Measurements from ENCODE around the gene TRABD2A. TPM values are rescaled to one million over a fixed set of nuclear protein-coding genes. Genes with fewer than 3 reads are reported as not detected.

Gene TRABD2A
- polyA plus RNA-seq, 1 donor = 0.08 TPM

GRCh38 chr2:84904717-84905174 is 23.9 kb upstream of the TRABD2A start:
- no peak for DNase-seq (ENCODE audit: low read depth)

- no peak for DNase-seq (ENCODE audit: low read depth)
Observed at GRCh38 chr2:84904151-84904550, 23.3 kb upstream of the TRABD2A start.

GRCh38 chr2:84902526-84902925 is 21.6 kb upstream of the TRABD2A start:
- DNase-seq (ENCODE audit: low read depth) = no peak

GRCh38 chr2:84901593-84902120 is 20.8 kb upstream of the TRABD2A start:
- no peak for DNase-seq (ENCODE audit: low read depth)

- DNase-seq (ENCODE audit: low read depth) = no peak
Observed at GRCh38 chr2:84900971-84901370, 20.1 kb upstream of the TRABD2A start.

GRCh38 chr2:84899304-84900204 is 18.7 kb upstream of the TRABD2A start:
- no peak for DNase-seq (ENCODE audit: low read depth)

- DNase-seq (ENCODE audit: low read depth) = no peak
Observed at GRCh38 chr2:84897773-84898172, 16.9 kb upstream of the TRABD2A start.

- no peak for DNase-seq (ENCODE audit: low read depth)
Observed at GRCh38 chr2:84896567-84896966, 15.7 kb upstream of the TRABD2A start.

GRCh38 chr2:84894758-84895520 is 14.1 kb upstream of the TRABD2A start:
- DNase-seq (ENCODE audit: low read depth) = no peak

GRCh38 chr2:84894131-84894586 is 13.3 kb upstream of the TRABD2A start:
- no peak for DNase-seq (ENCODE audit: low read depth)

- DNase-seq (ENCODE audit: low read depth) = no peak
Observed at GRCh38 chr2:84891355-84892010, 10.6 kb upstream of the TRABD2A start.

GRCh38 chr2:84889332-84889731 is 8.4 kb upstream of the TRABD2A start:
- DNase-seq (ENCODE audit: low read depth) = no peak

GRCh38 chr2:84888401-84889276 is 7.8 kb upstream of the TRABD2A start:
- DNase-seq (ENCODE audit: low read depth) = no peak

- no peak for DNase-seq (ENCODE audit: low read depth)
Observed at GRCh38 chr2:84886791-84887190, 5.9 kb upstream of the TRABD2A start.

- DNase-seq (ENCODE audit: low read depth) = no peak
Observed at GRCh38 chr2:84885111-84885510, 4.2 kb upstream of the TRABD2A start.

GRCh38 chr2:84884449-84884848 is 3.6 kb upstream of the TRABD2A start:
- DNase-seq (ENCODE audit: low read depth) = no peak

- DNase-seq (ENCODE audit: low read depth) = no peak
Observed at GRCh38 chr2:84882775-84883550, 2.1 kb upstream of the TRABD2A start.

GRCh38 chr2:84882414-84882738 is 1.5 kb upstream of the TRABD2A start:
- DNase-seq (ENCODE audit: low read depth) = no peak

GRCh38 chr2:84881581-84882413 is 913 bp upstream of the TRABD2A start:
- no peak for DNase-seq (ENCODE audit: low read depth)

GRCh38 chr2:84880395-84880644 is 564 bp downstream of the TRABD2A start:
- DNase-seq (ENCODE audit: low read depth) = no peak

All from forelimb muscle (tissue), 1 donor.